NCI-H345 (cell line): Measurements from ENCODE around the gene SORT1.
A peak's percentile ranks its signal among the peaks of the same experiment; 100 is the strongest.
"Not testable (repeated sequence)": the region's sequence is repeated elsewhere in the genome, so short reads cannot be mapped to it uniquely, and the experiment has no call there.

ENCODE experiments used
- DNase-seq: peaks from one replicate; lab custom pipeline; 2025; lab: John Stamatoyannopoulos, UW

SORT1 gene

DNA sequence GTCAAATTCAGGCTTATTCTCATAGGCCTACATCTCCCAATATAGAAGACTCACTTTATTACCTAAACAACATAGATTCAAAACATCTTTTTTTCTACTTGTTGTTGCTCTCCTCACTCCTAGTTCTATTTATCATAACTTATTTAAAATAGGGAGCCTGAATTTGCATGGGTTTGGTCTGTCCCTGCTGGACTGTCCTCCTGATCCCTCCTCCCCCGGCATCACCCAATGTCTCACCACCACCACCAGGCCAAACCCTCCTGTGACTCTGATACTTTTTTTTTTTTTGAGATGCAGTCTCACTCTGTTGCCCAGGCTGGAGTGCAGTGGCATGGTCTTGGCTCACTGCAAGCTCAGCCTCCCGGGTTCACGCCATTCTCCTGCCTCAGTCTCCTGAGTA, 59.1 kb downstream of the SORT1 start:
- DNase-seq = no peak

DNA sequence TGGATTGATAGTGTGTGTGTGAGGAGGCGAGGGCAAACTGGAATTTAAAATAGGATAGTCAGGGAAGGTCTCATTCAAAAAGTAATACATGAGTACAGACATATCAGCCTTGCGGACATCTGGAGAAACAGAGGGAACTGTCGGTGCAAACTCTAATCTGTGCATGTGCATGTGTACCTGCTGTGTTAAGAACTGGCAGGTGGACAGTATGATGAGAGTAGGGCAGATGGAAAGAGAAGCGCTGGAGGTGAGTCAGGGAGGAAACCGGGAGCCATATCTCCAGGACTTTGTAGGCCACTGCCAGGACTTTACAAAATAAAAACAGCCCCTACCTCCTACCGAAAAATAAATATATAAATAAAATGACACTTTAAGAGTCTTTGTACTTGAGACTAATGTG, 59.6 kb downstream of the SORT1 start:
- DNase-seq = no peak

DNA sequence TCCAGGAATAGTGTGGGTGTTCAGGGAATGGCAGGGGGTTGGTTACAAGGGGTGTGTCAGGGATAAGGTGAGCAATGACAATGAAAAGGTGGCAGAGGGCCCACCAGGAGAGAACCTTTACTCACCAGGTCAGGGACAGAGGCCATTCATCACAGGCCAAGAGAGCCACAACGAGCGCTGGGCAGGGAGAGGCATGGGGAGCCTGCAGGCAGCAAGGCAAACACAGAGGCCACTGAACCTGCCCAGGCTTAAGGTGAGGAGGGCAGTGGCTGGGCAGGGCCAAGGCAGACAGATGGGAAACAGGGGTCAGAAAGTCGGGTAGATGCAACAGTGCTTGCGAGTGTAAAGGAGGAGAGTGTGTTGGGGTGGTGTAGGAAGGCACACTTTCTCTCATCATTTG, 62.6 kb downstream of the SORT1 start:
- no peak for DNase-seq

DNA sequence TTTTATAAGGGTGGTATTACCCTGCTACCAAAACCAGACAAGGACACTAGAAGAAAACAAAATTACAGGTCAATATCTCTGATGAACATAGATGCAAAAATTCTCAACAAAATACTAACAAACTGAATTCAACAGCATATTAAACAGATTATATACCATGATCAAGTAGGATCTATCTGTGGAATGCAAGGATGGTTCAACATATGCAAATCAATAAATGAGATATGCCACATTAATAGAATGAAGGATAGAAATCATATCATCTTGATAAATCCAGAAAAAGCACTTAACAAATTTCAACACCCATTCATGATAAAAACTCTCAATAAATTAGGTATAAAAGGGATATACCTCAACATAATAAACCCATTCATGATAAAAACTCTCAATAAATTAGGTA, 66.6 kb downstream of the SORT1 start:
- no peak for DNase-seq

DNA sequence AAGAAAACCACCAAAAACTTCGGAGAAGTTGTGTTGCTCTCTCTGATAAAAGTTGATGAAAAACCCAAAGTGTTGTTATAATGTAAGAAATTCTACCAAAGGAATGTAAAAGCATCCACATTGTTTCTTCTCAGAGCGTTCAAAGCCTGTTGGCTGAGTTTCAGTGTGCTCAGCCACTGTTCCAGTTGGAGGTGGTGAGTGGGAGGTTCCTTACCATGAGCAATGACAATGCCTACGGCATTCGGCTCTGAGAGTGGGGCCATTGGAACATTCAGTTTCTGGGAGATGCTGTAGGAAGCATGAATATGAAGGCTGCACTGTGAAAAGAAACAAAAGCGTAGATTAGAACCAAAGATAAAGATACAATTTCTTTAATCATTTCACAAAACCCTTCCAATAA, 70.4 kb downstream of the SORT1 start:
- DNase-seq = no peak

DNA sequence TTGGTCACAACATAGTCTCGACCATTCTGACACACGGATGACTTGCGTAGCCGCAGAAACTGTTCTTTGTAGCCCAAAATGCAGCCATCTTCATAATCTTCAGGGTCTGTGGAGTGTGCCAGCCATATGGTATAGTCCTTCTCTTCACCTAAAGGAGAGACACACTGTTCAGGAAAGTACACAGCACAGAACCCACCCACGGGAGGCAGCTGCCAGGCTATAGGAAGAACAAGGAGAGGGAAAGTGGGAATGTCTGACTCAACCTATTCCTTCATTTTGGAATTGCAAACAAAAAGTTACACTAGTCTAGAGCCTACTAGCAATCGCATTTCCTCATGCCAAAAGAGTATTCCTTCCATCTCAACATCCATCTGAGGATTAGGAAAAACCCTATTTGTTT, 74.7 kb downstream of the SORT1 start:
- no peak for DNase-seq

DNA sequence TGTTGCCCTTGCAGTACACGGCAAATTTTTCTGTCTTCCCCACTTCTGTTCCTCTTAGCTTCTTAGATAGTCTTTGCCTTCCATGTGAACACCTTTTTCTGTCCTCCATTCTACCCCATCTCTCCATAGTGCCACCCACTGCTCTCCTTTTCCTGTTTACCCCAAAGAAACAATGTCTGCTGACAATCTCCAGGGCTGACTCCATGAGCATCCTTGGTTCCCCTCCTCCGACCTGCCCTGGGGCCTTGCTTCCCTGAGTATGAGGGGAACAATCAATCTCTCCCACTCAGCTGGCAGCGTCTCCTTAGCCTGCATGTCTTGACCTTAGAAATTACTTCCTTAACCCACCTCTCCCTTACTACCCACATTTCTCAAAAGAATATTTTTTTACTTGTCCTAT, 78.6 kb downstream of the SORT1 start:
- no peak for DNase-seq

DNA sequence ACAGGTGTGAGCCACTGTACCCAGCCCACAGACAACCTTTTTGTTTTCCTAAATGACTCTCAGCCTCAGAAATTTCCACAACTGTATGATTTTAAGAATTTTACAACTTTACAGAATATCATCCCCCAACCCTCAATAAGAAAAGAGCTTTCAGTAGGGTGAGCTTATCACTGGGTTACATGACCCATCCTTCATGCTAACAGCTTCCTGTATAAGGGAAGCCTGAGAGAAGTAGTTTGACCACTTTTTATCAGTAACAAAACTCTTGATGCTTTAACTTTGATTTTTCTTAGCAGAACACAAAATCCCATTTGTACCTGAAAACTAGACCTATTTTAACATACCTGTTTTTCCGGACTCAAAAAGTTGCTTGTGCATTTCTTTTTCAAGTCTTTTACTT, 81.2 kb downstream of the SORT1 start:
- DNase-seq = no peak

DNA sequence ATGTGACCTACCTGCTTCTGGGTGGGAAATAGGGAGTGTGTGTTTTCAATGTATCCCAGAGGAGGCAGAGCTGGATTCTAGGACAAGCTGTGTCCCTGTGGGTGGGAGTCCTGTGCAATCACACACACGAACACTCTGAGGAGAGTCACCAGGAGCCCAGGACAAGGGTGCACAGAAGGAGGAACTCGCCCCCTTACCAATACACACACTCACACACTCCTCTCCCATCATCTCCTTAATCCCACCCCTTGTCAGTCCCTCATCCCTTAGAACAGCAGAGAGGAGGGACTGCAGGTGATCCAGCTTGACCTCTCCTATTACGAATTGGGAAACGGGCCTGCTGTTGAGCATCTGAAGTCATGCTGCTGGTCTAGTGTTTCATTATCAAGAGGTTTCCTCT, 82.4 kb downstream of the SORT1 start:
- no peak for DNase-seq

DNA sequence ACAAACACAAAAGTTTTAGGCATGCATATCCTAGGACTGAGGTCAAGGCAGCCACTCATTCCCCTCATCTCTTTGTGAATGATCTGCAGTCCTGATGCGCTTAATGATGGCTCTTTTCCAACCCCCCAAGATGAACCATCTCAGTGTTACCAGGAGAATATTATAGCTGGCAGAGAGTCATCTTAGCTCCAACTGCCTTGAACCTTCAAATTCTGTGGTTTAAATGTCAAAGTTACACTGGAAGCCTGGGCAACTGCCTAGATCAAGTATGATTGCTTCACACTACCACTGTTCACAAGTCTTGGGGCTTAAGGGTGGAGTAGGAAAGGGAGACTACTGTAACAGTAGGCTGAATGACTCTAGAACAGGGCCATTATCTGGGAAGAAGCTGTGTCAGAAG, 82.9 kb downstream of the SORT1 start:
- no peak for DNase-seq

DNA sequence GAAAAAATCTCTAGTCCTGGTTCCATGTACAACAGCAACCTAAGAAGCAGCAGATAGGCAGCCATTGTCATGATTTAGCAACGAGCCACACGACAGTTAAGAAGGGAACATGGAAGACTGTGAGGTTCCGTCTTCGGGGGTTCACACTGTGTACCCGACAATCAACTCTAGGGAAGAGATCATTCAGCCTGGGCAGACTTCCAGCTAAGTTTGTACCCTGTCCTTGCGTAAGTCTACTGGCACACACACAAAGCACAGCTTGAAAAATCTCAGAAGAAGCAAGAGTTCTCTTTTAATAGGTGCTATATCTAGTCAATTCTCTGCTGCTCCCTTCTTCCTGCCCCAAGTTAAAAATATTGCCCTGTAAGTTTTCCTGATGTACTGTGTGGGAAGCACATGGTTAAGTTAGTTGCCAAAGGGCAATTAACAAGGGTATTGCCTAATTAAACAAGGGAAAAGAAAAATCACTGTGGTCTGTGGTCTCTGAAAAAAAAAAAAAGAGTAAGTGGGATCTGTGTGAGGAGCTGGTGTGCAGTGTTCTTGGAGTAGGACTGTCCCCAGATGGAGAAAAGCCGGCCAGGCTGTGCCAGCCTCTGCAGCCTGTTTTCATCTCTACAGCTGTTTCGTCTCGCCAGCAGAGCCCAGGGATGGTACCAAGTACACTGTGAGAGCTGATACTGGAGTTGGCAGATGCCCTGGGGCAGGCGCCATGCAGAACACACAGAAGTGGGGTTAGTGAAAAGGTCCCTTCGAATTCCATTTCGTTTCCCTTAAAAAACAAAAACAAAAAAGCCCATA, 84.5 kb downstream of the SORT1 start:
- DNase-seq = no peak

DNA sequence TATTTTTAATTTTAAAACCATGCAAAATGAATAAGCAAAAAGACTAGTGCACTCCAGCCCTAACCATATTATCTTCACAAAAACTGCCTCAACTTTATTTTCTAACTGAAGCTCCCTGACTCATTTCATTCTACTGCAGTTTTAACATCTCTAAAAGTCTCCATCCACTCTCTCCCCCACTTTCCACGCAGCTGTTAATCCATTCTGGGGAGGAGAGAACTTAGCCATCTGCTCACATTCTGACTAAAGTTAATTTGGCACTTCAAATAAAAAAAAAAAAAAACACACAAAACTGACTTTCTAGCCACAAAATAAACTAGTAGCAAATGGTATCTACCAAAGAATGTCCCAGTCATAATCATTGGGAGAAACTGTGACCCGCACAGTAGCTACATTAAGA, 85.5 kb downstream of the SORT1 start:
- DNase-seq = no peak

DNA sequence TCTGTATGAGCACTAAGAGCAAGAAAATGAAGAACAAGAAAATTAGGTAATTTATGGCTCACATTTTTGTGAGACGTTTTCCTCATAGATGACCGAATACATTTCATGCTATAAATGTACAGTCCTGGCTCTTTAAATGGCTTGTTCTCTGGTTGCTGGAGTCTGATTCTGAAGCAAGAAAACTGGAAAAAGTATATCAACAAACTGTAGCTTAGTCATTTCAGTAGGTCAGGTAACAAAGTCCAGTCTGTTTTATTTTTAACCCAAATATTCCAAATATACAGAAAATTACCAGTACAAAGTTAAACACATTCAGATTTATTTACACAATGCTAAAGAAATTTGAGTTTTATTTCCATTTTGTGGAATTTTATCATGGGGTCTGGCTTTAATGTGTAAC, 88.4 kb downstream of the SORT1 start:
- DNase-seq = no peak

DNA sequence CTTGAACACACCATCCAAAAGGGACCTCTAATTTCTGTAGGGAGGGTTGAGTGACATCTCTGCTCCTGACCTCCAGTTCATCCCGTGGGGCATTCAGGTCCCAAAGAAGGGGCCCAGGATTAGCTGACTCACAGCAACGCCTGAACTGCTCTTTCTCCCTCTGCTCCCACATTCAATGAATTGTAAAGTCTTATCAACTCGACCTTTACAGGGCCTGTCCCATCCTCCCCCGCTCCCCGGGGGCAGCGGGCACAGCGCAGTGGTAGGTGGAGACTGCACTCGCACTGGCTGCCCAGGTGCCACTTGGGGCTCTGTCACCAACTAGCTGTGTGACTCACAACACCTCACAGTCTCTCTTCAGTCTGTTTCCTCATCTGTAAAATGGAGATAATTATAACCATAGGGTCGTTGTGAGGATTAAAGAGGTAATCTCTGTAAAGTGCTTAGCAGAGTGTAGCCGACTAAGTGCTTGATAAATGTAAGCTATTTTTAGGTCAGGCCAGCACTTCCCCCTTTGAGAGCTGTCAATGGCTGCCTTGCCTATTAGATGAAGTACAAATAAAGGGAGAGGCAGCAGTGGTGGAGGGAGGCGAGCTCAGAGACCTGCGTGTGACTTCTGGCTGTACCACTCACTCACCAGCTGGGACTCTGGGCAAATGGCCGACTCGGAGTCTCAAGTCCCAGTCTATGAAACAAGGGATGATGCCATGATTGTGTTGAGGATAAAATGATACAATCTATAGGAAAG, 90.3 kb downstream of the SORT1 start:
- peak; percentile 83 for DNase-seq

DNA sequence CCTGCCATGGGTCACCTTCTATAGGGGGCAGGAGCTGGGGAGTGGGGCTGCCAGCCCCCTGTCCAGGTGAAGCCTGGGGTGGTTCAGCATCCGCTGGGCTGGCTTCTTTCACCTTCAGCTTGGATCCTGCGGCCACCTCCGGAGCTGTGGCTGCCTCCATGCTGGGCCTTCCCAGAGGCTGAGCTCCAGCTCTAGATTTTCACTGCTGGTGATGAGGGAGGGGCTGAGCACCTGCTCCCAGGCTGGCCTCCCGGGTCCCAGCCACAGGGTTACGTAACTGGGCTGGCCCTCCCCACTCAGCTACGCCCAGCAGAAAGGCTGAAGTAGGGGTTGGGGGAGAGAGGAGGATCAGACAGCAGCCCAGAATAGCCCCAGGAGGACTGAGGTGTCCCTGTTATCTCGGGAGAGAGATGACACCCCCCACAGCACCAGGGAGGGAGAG, 90.9 kb downstream of the SORT1 start, which contains the start of gene MYBPHL:
TSS of gene MYBPHL (minus strand) at position 180 of the 442 bp plus-strand sequence. CDS start at position 160, 20 bp downstream.
- DNase-seq = peak; percentile 68

DNA sequence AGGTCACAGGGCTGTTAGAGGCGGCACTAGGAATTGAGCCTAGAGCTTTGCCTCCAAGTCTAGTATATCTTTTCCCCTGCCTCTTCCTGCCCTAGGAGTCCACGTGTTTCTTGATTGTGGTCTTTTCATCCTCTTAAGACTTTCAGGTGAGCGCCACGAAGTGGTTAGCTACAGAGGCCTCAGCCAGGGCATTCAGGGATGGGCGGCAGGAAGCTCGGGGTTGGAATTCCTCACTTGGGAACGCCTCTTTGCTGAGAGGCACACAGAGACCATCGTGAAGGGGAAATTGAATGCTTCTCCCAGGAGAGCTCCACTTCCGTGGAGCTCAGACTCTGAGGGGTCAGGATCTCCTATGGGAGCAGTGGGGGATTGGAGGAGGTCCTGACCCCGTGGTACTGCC, 91.7 kb downstream of the SORT1 start:
- DNase-seq = not testable (repeated sequence)

DNA sequence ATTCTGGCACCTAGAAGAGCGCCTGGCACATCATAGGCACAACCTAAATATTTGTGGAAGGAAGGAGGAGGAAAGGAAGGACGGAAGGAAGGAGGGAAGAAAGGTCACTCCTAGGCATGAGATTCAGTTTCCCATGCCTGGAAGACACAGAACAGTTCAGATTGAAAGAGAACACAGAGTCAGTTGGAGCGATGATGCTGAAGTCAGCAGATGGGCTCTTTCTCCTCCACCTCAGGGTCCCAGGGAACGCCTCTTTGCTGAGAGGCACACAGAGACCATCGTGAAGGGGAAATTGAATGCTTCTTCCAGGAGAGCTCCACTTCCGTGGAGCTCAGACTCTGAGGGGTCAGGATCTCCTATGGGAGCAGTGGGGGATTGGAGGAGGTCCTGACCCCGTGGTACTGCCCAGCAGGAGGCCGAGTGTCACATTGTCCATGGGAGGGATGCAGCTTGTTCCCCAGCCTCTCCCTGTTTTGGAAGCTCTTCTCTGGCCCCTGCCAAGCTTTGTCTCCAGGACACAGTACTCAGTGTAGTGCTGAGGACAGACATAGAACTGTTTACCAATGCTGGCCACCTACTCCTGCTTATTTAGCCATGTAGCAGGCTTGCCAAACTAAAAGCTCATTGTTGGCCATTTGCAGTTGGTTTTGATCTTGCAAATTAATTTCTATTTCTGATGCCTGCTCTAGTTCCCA, 93.3 kb downstream of the SORT1 start:
- DNase-seq = no peak

DNA sequence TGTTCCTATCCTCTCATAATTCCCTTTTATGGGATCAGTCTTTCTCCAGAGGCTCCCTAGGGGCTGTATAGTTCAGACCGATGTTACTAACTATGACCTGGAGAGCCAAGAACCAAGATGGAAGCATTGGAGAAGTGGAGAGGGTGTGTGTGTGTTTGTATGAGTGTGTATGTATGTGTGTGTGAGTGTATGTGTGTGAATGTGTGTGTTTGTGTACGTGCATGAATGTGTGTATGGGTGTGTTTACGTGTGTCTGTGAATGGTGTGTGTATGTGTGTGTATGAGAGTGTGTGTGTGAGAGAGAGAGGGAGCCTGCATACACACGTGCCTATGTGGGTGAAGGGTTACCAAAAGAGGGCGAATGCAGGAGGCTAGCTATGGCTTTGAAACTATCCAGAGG, 95.8 kb downstream of the SORT1 start:
- DNase-seq = no peak

DNA sequence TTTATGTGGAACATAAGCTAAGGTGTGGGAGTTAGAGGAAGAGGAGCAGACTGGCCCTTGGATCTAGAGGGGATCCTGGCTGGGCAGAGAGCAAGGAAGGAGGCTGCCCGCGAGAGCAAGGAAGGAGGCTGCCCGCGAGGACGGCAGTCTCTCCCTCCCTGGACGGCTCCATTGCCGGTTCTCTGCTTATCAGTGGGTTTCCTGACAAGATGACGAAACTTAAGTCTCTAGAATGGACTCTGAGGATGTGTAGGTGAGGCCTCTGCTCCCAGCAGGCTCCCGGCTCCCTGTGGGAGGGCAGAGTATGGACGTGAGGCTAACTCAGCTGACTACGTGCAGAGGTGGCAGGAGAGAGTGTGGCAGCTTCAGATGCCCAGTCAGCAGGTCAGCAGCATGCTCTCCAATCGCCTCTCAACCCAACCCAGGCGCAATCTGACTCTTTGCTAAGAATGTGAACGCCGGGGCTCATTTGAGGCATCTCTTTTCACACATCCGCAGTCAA, 97.0 kb downstream of the SORT1 start:
- no peak for DNase-seq

DNA sequence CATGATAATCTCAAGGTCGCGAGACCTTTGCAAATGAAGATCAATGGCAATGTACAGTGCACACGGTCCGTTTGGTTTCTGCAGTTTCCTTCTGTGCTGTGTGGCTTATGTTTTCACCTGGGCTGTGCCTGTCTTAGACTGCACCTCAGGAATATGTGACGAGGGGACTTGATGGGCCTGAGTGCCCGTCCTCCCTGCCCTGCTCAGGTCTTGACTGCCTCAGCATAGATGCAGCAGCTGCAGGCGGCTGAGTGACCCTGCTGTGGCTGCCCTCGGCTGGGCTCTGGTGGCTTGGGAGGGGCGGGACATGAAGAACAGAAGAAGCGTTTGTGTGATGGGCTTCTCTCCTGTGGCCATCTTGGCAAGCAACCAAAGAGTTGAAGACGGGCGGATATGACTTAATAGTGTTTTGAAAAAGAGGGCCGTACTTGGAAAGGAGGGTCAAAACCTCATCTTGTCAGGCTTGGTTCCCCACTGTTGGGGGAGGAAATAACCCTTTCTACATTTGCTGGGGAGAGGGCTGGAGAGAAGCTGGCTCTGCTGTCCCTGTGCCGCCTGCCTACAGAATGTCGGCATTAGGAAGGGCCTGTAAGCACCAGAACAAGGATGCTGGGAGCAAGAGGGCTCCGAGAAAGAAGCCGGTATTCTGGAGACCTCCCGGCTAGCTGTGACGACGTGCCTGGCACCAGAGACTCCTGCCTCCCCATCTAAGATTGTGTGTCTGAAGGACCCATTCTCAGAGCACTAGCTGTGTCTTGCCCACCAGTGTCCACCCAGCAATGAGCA, 98.0 kb downstream of the SORT1 start:
- DNase-seq = no peak

DNA sequence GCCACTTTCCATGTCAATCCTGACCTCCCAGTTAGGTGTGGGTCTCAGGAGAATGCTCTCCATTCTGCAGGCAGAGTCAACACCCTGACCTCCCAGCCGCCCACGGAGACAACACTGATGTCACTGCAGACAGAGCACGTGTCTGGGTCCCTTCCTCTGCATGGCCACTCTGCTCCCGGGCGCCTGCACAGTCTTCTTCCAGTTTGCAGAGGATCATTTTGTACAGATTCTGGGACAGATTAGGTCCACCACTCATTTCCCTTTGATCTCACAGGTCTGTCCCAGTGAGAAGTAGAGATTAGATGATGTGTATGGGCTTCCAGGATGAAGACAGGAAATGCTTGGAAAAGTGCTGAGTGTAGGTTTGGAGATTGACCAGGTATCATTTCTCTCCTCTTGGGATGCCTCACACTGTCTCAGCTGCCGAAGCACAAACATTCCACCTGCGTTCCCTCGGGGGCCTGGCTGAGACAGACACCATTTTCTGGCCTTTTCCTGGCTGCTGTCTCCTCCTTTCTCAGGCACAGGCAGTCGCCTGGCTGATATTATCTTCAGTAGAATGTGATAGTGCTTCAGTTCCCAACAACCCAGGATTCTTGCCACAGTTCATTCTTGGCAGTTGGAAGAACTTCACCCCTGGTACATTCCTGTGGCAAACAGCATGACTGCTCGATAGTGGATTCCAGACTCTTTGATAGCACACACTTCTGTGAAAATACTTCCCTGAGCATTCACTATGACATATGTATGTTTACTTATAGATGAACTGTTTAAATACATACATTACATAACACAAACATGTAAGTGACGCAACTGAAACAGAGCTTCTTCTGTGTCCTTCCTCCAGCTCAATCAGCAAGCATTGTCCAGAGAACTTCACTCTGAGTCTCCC, 98.8 kb downstream of the SORT1 start:
- no peak for DNase-seq
